HG02678 (cell line): ENCODE results near the gene DIAPH3.

Source experiments
- ATAC-seq: cut with Tn5 transposase; IDR thresholded peaks from one replicate; pipeline ENCODE4 v1.9.1; 2021; ENCODE audit warnings: mild to moderate bottlenecking, moderate library complexity; ENCODE audit not compliant: unreplicated experiment

The DIAPH3 gene

GRCh38 chr13:59801107-59801880 lies 362.4 kb downstream of the DIAPH3 start:
- no peak for ATAC-seq

GRCh38 chr13:59793107-59793506 lies 370.6 kb downstream of the DIAPH3 start:
- no peak for ATAC-seq

- no peak for ATAC-seq
Observed at GRCh38 chr13:59790626-59791025, 373.1 kb downstream of the DIAPH3 start.

DNA sequence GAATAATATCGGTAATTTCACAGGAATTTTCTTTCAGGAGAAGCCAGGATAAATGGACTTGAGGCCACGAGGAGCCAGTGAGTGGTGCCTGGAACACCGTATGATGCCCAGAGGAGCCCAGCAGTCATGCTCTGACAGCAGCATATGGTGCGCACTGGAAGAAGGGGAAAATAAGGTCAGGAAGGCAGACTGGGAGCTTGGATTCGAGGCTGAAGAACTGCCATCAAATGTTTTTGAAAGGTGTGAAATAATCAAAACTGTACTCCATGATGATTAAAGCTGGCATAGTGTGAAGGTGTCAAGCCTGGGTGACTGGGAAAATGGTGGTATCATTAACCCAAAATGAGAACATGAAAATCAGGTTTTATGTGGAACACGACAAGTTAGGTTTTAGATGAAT lies 374.2 kb downstream of the DIAPH3 start:
- no peak for ATAC-seq

GRCh38 chr13:59787679-59788078 lies 376.0 kb downstream of the DIAPH3 start:
- no peak for ATAC-seq

DNA sequence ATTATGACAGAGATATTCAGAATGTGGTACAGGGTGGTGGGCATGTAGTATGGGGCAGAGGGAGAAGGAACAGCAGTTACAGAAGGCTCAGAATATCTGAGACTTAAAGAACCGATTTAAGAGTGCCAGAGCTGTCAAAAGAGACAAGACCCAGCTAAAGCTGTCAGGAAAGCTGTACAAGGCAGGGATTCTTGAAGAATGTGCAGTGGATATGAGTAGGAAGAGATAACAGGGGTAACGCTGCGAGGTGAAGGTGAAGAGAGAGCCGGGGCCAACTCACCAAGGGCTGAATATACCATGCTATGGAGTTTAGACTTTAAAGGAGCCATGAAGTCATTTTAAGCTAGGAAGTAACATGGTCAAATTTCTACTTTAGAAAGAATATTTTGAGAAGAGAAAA lies 381.0 kb downstream of the DIAPH3 start:
- ATAC-seq: no peak

- no peak for ATAC-seq
Observed at GRCh38 chr13:59780058-59780457, 383.7 kb downstream of the DIAPH3 start.

DNA sequence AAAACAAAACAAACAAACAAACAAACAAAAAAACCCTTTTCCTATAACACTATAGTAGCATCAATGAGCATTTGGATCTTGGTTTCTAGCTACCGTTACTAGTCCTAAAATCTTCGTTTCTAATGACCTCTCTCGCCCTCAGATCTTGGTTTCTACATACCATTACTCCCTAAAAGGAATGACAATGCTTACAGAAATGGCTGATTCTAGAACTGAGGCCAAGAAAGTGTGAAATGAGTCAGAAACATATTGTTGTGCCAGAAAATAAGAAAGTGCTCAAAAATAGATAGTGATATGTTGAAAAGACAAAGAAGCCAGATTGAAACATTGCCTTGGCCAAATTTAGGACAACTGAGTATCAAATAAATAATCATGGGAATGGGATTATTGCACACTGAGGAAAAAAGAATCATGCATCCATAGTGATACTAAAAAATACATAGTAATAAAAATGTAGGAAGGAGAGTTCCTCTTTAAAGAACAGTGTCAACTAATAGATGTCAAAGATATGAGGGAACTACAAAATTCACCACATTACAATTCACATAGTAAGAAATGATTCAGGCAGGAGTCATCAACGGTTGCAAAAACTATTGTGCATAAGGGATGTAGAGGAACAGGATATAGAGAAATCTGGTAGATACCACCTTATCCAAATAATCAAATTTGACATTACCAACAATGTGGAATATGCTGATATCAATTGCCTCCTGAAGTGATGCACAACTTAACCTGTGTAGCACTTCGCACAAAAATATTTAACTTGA lies 386.6 kb downstream of the DIAPH3 start:
- no peak for ATAC-seq

DNA sequence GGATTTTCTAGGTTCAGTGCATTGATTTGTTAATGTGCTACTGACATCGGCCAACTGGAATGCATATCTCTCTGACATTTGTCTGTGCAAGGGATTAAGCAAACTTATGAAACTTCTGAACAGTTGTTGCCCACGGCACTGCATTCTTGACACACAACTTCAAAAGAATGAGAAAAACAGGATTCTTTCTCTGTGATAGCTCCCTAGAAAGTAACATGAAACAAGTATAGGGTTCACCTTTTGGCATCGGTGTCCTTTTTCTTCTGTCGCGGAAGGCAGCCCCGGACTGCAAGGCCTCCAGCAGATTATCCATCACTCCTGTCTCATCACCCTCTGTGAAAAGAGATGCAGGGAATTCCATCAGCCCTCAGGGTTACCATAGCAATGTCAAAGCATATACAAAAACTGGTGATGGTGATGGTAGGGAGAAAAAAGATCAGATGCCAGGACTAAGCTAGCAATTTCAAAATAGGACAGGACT lies 389.2 kb downstream of the DIAPH3 start:
- ATAC-seq: no peak

GRCh38 chr13:59771272-59771671 lies 392.5 kb downstream of the DIAPH3 start:
- ATAC-seq: no peak

DNA sequence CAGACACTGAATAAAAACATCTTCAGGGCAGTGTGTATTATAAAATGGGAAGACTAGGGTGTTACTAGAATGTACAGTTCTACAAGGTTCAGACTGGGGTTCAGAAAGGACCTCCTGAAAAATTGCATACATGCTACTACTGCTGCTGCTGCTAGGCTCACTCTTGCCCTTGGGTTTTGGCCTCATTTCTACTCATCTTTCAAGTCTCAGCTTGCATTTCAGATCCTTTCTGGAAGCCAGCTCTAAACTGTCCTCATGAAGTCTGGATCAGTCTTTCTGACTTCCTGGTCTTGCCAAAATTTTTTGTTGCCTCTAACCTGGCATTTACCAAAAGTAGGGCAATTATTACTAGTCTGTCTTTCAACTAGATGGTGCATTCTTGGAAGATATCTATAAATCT lies 393.3 kb downstream of the DIAPH3 start:
- no peak for ATAC-seq

DNA sequence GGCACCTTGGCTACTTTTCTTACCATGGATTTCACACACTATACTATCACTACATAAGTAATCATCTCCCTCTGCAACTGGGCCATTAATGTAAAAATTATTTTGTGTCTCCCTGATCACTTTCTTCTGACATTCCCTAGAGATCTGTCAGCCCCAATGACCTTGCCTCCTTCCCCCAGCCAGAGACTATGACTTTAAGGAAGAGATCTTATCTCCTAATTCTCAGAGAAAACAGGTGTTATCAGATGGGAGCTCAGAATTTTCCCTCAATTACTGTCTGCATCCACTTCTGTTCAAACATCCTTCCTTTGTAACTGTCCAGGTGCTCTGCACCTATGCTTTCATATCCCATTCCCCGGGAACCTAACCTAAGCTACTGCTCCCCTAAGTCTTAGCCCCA lies 397.5 kb downstream of the DIAPH3 start:
- no peak for ATAC-seq

- ATAC-seq: peak; percentile 60
Observed at GRCh38 chr13:59755632-59756290, 408.0 kb downstream of the DIAPH3 start.

DNA sequence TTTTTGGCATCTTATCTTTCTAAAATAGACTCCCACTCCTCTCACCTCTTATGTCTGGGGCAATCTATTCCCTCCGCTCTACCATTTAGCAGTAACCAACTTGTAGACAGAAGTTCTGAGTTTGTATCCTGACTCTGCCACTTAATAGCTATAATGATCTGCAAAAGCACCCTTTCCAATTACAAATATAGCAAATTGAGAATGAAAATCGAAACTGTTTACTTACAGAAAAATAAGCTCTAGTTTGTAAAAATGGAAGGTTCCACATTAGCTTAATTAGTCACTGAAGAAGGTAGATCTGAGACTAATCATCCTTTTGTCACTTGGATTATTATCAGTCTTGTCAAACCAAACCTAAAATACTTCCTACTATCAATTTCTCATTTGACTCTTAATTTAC lies 409.3 kb downstream of the DIAPH3 start:
- no peak for ATAC-seq

GRCh38 chr13:59750860-59751259 lies 412.9 kb downstream of the DIAPH3 start:
- no peak for ATAC-seq

GRCh38 chr13:59748046-59748445 lies 415.7 kb downstream of the DIAPH3 start:
- no peak for ATAC-seq

- ATAC-seq: no peak
Observed at GRCh38 chr13:59747529-59747928, 416.2 kb downstream of the DIAPH3 start.

DNA sequence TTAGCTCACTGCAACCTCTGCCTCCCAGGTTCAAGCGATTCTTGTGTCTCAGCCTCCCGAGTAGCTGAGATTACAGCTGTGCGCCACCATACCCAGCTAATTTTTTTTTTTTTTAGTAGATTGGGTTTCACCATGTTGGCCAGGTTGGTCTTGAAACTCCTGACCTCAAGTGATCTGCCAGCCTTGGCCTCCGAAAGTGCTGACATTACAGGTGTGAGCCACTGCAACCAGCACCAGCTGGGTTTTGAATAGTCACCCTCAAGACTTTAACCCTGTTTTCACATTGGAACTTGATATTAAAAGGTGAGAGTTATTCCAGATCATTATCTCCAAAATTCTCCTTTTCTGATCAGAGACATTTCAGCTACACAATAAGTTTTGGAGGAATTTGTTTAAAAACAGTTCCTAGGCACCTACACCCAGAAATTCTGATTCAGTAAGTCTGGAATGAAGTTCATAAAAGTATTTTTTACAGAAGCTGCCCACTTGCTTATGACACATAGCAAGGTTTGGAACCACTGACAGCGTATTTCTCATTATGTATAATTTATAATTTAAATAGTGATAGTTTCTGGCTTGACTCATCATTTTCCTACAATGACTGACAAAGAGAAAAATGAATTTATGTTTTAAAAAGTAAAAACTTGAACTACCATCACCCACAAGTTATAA lies 417.3 kb downstream of the DIAPH3 start:
- ATAC-seq: no peak

- ATAC-seq: peak; percentile 37
Observed at GRCh38 chr13:59745392-59745788, 418.3 kb downstream of the DIAPH3 start.

- peak; percentile 61 for ATAC-seq
Observed at GRCh38 chr13:59744747-59745391, 418.9 kb downstream of the DIAPH3 start.

GRCh38 chr13:59743195-59743594 lies 420.5 kb downstream of the DIAPH3 start:
- no peak for ATAC-seq
